Common myeloid progenitor, CD34-positive (primary cell): ENCODE measurements around the gene CLDN24.

Experiments
- CTCF ChIA-PET: fragments of 350-600 bp; sonication (Branson Sonifier 250); formaldehyde crosslinking; loops from one replicate; lab custom pipeline; 2021; ENCODE audit warnings: antibody characterized with exemption; lab: Charles Lee
- POLR2A ChIA-PET: fragments of 350-600 bp; sonication (Branson Sonifier 250); formaldehyde crosslinking; loops from one replicate; lab custom pipeline; 2021; ENCODE audit warnings: antibody characterized with exemption; lab: Charles Lee
- DNase-seq, 3 donors: peaks; one replicate each; pipeline versions ENCODE4 v3.0.0 to v3.0.0-alpha.2; 2013
- H3K27ac ChIP-seq, 2 experiments: 1 replicate in 1 of 2; 2 replicates in 1 of 2; pipeline ENCODE4 v1.7.0; 2013; ENCODE audit warnings: inconsistent platforms in 2 of 2, low read length in 2 of 2, mild to moderate bottlenecking in 2 of 2, low read depth in 1 of 2, moderate library complexity in 1 of 2; ENCODE audit not compliant: severe bottlenecking in 2 of 2, insufficient read depth in 1 of 2, poor library complexity in 1 of 2
- H3K27me3 ChIP-seq, 5 experiments: replicated peaks in 2 of 5; 1 replicate in 3 of 5; 2 replicates in 2 of 5; pipeline versions ENCODE4 v1.6.1 to v1.7.0; 2013; ENCODE audit warnings: low read length in 4 of 5, mild to moderate bottlenecking in 2 of 5, moderate library complexity in 2 of 5, inconsistent platforms in 1 of 5; ENCODE audit not compliant: insufficient read depth in 5 of 5, control insufficient read depth in 4 of 5
- H3K36me3 ChIP-seq, 4 experiments: 1 replicate in 2 of 4; 2 replicates in 2 of 4; pipeline versions ENCODE4 v1.6.1 to v1.7.0; 2013; ENCODE audit warnings: low read length in 3 of 4, control low read depth in 1 of 4, mild to moderate bottlenecking in 1 of 4; ENCODE audit not compliant: control insufficient read depth in 4 of 4, insufficient read depth in 4 of 4
- H3K4me1 ChIP-seq, 4 experiments: 1 replicate in 3 of 4; 2 replicates in 1 of 4; pipeline versions ENCODE4 v1.6.1 to v1.7.1; 2013; ENCODE audit warnings: low read length in 3 of 4, mild to moderate bottlenecking in 3 of 4, control low read depth in 1 of 4, inconsistent platforms in 1 of 4, moderate library complexity in 1 of 4; ENCODE audit not compliant: control insufficient read depth in 4 of 4, insufficient read depth in 4 of 4; ENCODE audit errors: control extremely low read depth in 1 of 4
- H3K4me3 ChIP-seq, 7 experiments: 1 replicate in 4 of 7; 2 replicates in 3 of 7; pipeline versions ENCODE4 v1.5.1 to v1.7.0; 2013; ENCODE audit warnings: mild to moderate bottlenecking in 7 of 7, low read length in 6 of 7, moderate library complexity in 6 of 7, inconsistent platforms in 2 of 7, low read depth in 2 of 7, control low read depth in 1 of 7; ENCODE audit not compliant: insufficient read depth in 4 of 7, control insufficient read depth in 1 of 7; ENCODE audit errors: extremely low read depth in 1 of 7
- H3K9me3 ChIP-seq, 5 experiments: 1 replicate in 4 of 5; 2 replicates in 1 of 5; pipeline versions ENCODE4 v1.6.1 to v1.7.1; 2013; ENCODE audit warnings: low read length in 4 of 5, mild to moderate bottlenecking in 2 of 5, inconsistent platforms in 1 of 5, low read depth in 1 of 5, moderate library complexity in 1 of 5; ENCODE audit not compliant: control insufficient read depth in 4 of 5, insufficient read depth in 2 of 5; ENCODE audit errors: control extremely low read depth in 1 of 5
- WGBS: methylation state at CpG from one replicate; pipeline ENCODE4 v1.1.5; 2013; ENCODE audit not compliant: insufficient coverage; 5-methylcytosine and 5-hydroxymethylcytosine counted together

CLDN24 gene

DNA sequence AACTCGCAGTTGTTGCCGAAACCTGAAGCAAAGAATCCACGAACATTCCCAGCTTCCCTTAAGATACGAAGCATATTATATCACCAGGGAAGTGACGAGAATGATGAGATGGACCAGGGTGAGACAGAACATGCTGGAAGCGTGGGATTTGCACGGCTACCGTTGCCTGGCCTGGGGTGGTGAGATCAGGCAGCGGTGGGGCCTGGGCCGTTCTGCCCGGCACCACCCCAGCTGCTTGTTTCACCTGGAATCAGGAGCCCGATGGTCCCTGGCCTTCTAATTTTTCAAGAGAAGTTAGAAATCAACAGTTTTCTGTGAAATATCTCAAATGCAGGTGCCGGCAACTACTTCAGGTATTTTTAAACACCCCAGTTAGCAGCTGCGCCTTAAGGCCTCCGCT lies 7.9 kb downstream of the CLDN24 start:
- Histone ChIP-seq H3K4me1 (no peaks in the 10 kb centered on the region), H3K9me3 (no peaks in the 10 kb centered on the region), H3K27me3 (no peaks in the 10 kb centered on the region), H3K27ac (no peak overlapping the region), H3K4me3 (no peak overlapping the region), H3K36me3 (peaks cover 0 to 10% (median 1%) of the 10 kb centered on the region in 4 experiments)
- POLR2A ChIA-PET = no interaction called here
- DNase-seq = no peak
- CTCF ChIA-PET = interaction anchor here (0.8 kb wide), 1 partner anchor 8 kb away, joined by 3 read pairs; no protein-coding TSS in a partner anchor
- 98% methylated on average over 15 of the region's 15 CpGs for WGBS

GRCh38 chr4:183312841-183313240 lies 9.4 kb downstream of the CLDN24 start:
- H3K4me3 ChIP-seq = no peak overlapping the region
- H3K9me3 ChIP-seq = no peaks in the 10 kb centered on the region
- ChIA-PET POLR2A (no interaction called here), CTCF (no interaction called here)
- DNase-seq = no peak
- H3K27me3 ChIP-seq = no peaks in the 10 kb centered on the region
- peaks cover 0 to 10% (median 1%) of the 10 kb centered on the region in 4 experiments for H3K36me3 ChIP-seq
- 90% methylated on average over 5 of the region's 5 CpGs for WGBS
- H3K27ac ChIP-seq = no peak overlapping the region
- H3K4me1 ChIP-seq = no peaks in the 10 kb centered on the region

- Histone ChIP-seq H3K9me3 (no peaks in the 10 kb centered on the region), H3K36me3 (no peaks in the 10 kb centered on the region), H3K27me3 (no peaks in the 10 kb centered on the region), H3K4me1 (no peaks in the 10 kb centered on the region), H3K4me3 (no peak overlapping the region), H3K27ac (no peak overlapping the region)
- ChIA-PET CTCF (no interaction called here), POLR2A (no interaction called here)
- DNase-seq = no peak
- WGBS = 100% methylated on average over 1 of the region's 3 CpGs
Measured at GRCh38 chr4:183306811-183307210, 15.4 kb downstream of the CLDN24 start.

GRCh38 chr4:183304538-183304937 lies 17.7 kb downstream of the CLDN24 start:
- WGBS = no CpG with 5 or more reads among the region's 2 CpGs
- Histone ChIP-seq H3K36me3 (no peaks in the 10 kb centered on the region), H3K9me3 (no peaks in the 10 kb centered on the region), H3K4me3 (no peak overlapping the region), H3K27me3 (no peaks in the 10 kb centered on the region), H3K27ac (no peak overlapping the region), H3K4me1 (no peaks in the 10 kb centered on the region)
- CTCF ChIA-PET = no interaction called here
- DNase-seq = no peak
- POLR2A ChIA-PET = no interaction called here

- 98% methylated on average over 4 of the region's 4 CpGs for WGBS
- no peaks in the 10 kb centered on the region for H3K9me3 ChIP-seq
- no peak for DNase-seq
- H3K27ac ChIP-seq = no peak overlapping the region
- no peaks in the 10 kb centered on the region for H3K4me1 ChIP-seq
- H3K36me3 ChIP-seq = no peaks in the 10 kb centered on the region
- no peaks in the 10 kb centered on the region for H3K27me3 ChIP-seq
- ChIA-PET CTCF (no interaction called here), POLR2A (no interaction called here)
- H3K4me3 ChIP-seq = no peak overlapping the region
Measured at GRCh38 chr4:183304067-183304466, 18.2 kb downstream of the CLDN24 start.

DNA sequence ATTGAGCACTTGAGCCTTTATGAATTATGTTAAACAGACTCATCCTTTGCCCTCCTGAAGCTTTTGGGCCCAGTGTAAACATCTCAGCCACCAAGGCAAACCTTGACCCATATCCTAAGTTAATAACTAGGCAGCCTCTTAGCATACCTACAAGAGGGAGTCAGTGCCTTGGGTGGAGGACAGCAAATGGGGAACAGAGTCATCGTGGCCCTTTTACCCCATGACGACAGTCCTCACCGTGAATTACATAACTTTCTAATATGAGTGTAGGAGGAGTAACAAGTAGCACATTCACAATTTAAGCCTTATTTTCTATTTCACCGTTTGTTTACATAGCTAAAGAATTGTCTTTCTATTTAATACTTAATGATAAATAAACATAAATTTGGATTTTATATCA lies 18.9 kb downstream of the CLDN24 start:
- Histone ChIP-seq H3K9me3 (no peaks in the 10 kb centered on the region), H3K4me1 (no peaks in the 10 kb centered on the region), H3K4me3 (no peak overlapping the region), H3K36me3 (no peaks in the 10 kb centered on the region), H3K27ac (no peak overlapping the region), H3K27me3 (no peaks in the 10 kb centered on the region)
- no CpG with 5 or more reads among the region's 4 CpGs for WGBS
- no peak for DNase-seq
- ChIA-PET CTCF (no interaction called here), POLR2A (no interaction called here)

GRCh38 chr4:183300655-183301054 lies 21.6 kb downstream of the CLDN24 start:
- H3K27me3 ChIP-seq = no peaks in the 10 kb centered on the region
- no peaks in the 10 kb centered on the region for H3K9me3 ChIP-seq
- POLR2A ChIA-PET = no interaction called here
- no peak overlapping the region for H3K4me3 ChIP-seq
- no peaks in the 10 kb centered on the region for H3K4me1 ChIP-seq
- peaks cover 0 to 7% (median 1%) of the 10 kb centered on the region in 4 experiments for H3K36me3 ChIP-seq
- WGBS = 100% methylated on average over 1 of the region's 5 CpGs
- DNase-seq = no peak
- CTCF ChIA-PET = no interaction called here
- no peak overlapping the region for H3K27ac ChIP-seq
